Measurements from ENCODE around the gene ACTR5. TPM values are rescaled to one million over a fixed set of nuclear protein-coding genes. Genes with fewer than 3 reads are reported as not detected.
A peak's percentile ranks its signal among the peaks of the same experiment; 100 is the strongest.

ACTR5 gene
- polyA plus RNA-seq, 4 donors: 4.7 to 7.9 (median 6.8) TPM

GRCh38 chr20:38715646-38716045 lies 32.6 kb upstream of the ACTR5 start:
- no peaks in the 10 kb centered on the region for H3K9me3 ChIP-seq (ENCODE audit: control insufficient read depth in 2 of 2, insufficient read depth in 1 of 2, low read depth in 1 of 2, low read length in 1 of 2)
- DNase-seq (no peak), FAIRE-seq (no peak)
- no peaks in the 10 kb centered on the region for H3K4me1 ChIP-seq (ENCODE audit: control insufficient read depth in 3 of 3, insufficient read depth in 2 of 3, low read depth in 1 of 3, low read length in 2 of 3)
- H3K36me3 ChIP-seq (ENCODE audit: control insufficient read depth in 3 of 3, insufficient read depth in 2 of 3, low read depth in 1 of 3, low read length in 3 of 3): no peaks in the 10 kb centered on the region
- H3K27me3 ChIP-seq (ENCODE audit: control insufficient read depth in 3 of 3, insufficient read depth in 3 of 3, low read length in 3 of 3): peaks cover 3 to 37% (median 24%) of the 10 kb centered on the region in 3 donors
- no peak overlapping the region for H3K4me3 ChIP-seq (ENCODE audit: low read depth in 1 of 3, low read length in 3 of 3)
- no peak overlapping the region for H3K27ac ChIP-seq (ENCODE audit: low read depth in 1 of 3, low read length in 2 of 3)
- WGBS, 3 donors: 22 to 33% (median 26%) methylated on average over 10 of the region's 10 CpGs

GRCh38 chr20:38722683-38723016 lies 25.6 kb upstream of the ACTR5 start:
- 2 to 6% (median 4%) methylated on average over 7 of the region's 7 CpGs for WGBS, 3 donors
- no peak overlapping the region for H3K4me3 ChIP-seq (ENCODE audit: low read depth in 1 of 3, low read length in 3 of 3)
- H3K4me1 ChIP-seq (ENCODE audit: control insufficient read depth in 3 of 3, insufficient read depth in 2 of 3, low read depth in 1 of 3, low read length in 2 of 3): peaks cover 0 to 3% (median 0%) of the 10 kb centered on the region in 3 donors
- H3K36me3 ChIP-seq (ENCODE audit: control insufficient read depth in 3 of 3, insufficient read depth in 2 of 3, low read depth in 1 of 3, low read length in 3 of 3): no peaks in the 10 kb centered on the region
- DNase-seq (no peak), FAIRE-seq (no peak)
- peaks cover 38 to 90% (median 67%) of the 10 kb centered on the region in 3 donors for H3K27me3 ChIP-seq (ENCODE audit: control insufficient read depth in 3 of 3, insufficient read depth in 3 of 3, low read length in 3 of 3)
- H3K27ac ChIP-seq (ENCODE audit: low read depth in 1 of 3, low read length in 2 of 3): no peak overlapping the region
- no peaks in the 10 kb centered on the region for H3K9me3 ChIP-seq (ENCODE audit: control insufficient read depth in 2 of 2, insufficient read depth in 1 of 2, low read depth in 1 of 2, low read length in 1 of 2)

- no peaks in the 10 kb centered on the region for H3K36me3 ChIP-seq (ENCODE audit: control insufficient read depth in 3 of 3, insufficient read depth in 2 of 3, low read depth in 1 of 3, low read length in 3 of 3)
- H3K27me3 ChIP-seq (ENCODE audit: control insufficient read depth in 3 of 3, insufficient read depth in 3 of 3, low read length in 3 of 3): peaks cover 42 to 92% (median 72%) of the 10 kb centered on the region in 3 donors
- 3 to 9% (median 8%) methylated on average over 55 to 56 of the region's 56 CpGs for WGBS, 3 donors
- FAIRE-seq: no peak
- H3K4me3 ChIP-seq (ENCODE audit: low read depth in 1 of 3, low read length in 3 of 3): no peak overlapping the region
- H3K4me1 ChIP-seq (ENCODE audit: control insufficient read depth in 3 of 3, insufficient read depth in 2 of 3, low read depth in 1 of 3, low read length in 2 of 3): peaks cover 0 to 3% (median 0%) of the 10 kb centered on the region in 3 donors
- no peaks in the 10 kb centered on the region for H3K9me3 ChIP-seq (ENCODE audit: control insufficient read depth in 2 of 2, insufficient read depth in 1 of 2, low read depth in 1 of 2, low read length in 1 of 2)
- no peak overlapping the region for H3K27ac ChIP-seq (ENCODE audit: low read depth in 1 of 3, low read length in 2 of 3)
- DNase-seq: peak in 1 of 2 donors; percentile 5
Measured at GRCh38 chr20:38723017-38723847, 25.0 kb upstream of the ACTR5 start.

GRCh38 chr20:38723848-38724625 lies 24.2 kb upstream of the ACTR5 start, which contains the start of gene SLC32A1:
SLC32A1 (plus strand) TSS chr20:38724486; CDS start chr20:38724725, 239 bp downstream.
- Histone ChIP-seq H3K4me1 (ENCODE audit: control insufficient read depth in 3 of 3, insufficient read depth in 2 of 3, low read depth in 1 of 3, low read length in 2 of 3) (peaks cover 0 to 3% (median 0%) of the 10 kb centered on the region in 3 donors), H3K9me3 (ENCODE audit: control insufficient read depth in 2 of 2, insufficient read depth in 1 of 2, low read depth in 1 of 2, low read length in 1 of 2) (no peaks in the 10 kb centered on the region), H3K27ac (ENCODE audit: low read depth in 1 of 3, low read length in 2 of 3) (no peak within 1 kb of the TSS), H3K4me3 (ENCODE audit: low read depth in 1 of 3, low read length in 3 of 3) (no peak within 1 kb of the TSS), H3K27me3 (ENCODE audit: control insufficient read depth in 3 of 3, insufficient read depth in 3 of 3, low read length in 3 of 3) (peaks cover 45 to 96% (median 74%) of the 10 kb centered on the region in 3 donors), H3K36me3 (ENCODE audit: control insufficient read depth in 3 of 3, insufficient read depth in 2 of 3, low read depth in 1 of 3, low read length in 3 of 3) (no peaks in the 10 kb centered on the region)
- DNase-seq: peak in 1 of 2 donors; percentile 16
- no peak for FAIRE-seq
- 2 to 12% (median 5%) methylated on average over 59 to 75 of the region's 76 CpGs for WGBS, 3 donors

- Histone ChIP-seq H3K27me3 (ENCODE audit: control insufficient read depth in 3 of 3, insufficient read depth in 3 of 3, low read length in 3 of 3) (peaks cover 45 to 98% (median 74%) of the 10 kb centered on the region in 3 donors), H3K4me1 (ENCODE audit: control insufficient read depth in 3 of 3, insufficient read depth in 2 of 3, low read depth in 1 of 3, low read length in 2 of 3) (peaks cover 0 to 3% (median 0%) of the 10 kb centered on the region in 3 donors), H3K36me3 (ENCODE audit: control insufficient read depth in 3 of 3, insufficient read depth in 2 of 3, low read depth in 1 of 3, low read length in 3 of 3) (no peaks in the 10 kb centered on the region), H3K4me3 (ENCODE audit: low read depth in 1 of 3, low read length in 3 of 3) (no peak overlapping the region), H3K27ac (ENCODE audit: low read depth in 1 of 3, low read length in 2 of 3) (no peak overlapping the region), H3K9me3 (ENCODE audit: control insufficient read depth in 2 of 2, insufficient read depth in 1 of 2, low read depth in 1 of 2, low read length in 1 of 2) (no peaks in the 10 kb centered on the region)
- FAIRE-seq: no peak
- WGBS, 3 donors: 4 to 11% (median 8%) methylated on average over 41 to 46 of the region's 46 CpGs
- no peak for DNase-seq
Measured at GRCh38 chr20:38724626-38725147, 23.6 kb upstream of the ACTR5 start.

GRCh38 chr20:38725148-38725901 lies 22.9 kb upstream of the ACTR5 start:
- Histone ChIP-seq H3K9me3 (ENCODE audit: control insufficient read depth in 2 of 2, insufficient read depth in 1 of 2, low read depth in 1 of 2, low read length in 1 of 2) (no peaks in the 10 kb centered on the region), H3K27me3 (ENCODE audit: control insufficient read depth in 3 of 3, insufficient read depth in 3 of 3, low read length in 3 of 3) (peaks cover 42 to 98% (median 74%) of the 10 kb centered on the region in 3 donors), H3K27ac (ENCODE audit: low read depth in 1 of 3, low read length in 2 of 3) (no peak overlapping the region), H3K36me3 (ENCODE audit: control insufficient read depth in 3 of 3, insufficient read depth in 2 of 3, low read depth in 1 of 3, low read length in 3 of 3) (no peaks in the 10 kb centered on the region), H3K4me1 (ENCODE audit: control insufficient read depth in 3 of 3, insufficient read depth in 2 of 3, low read depth in 1 of 3, low read length in 2 of 3) (peaks cover 0 to 3% (median 0%) of the 10 kb centered on the region in 3 donors), H3K4me3 (ENCODE audit: low read depth in 1 of 3, low read length in 3 of 3) (no peak overlapping the region)
- FAIRE-seq: no peak
- DNase-seq: peak in 1 of 2 donors; percentile 5
- 4 to 7% (median 5%) methylated on average over 30 to 35 of the region's 35 CpGs for WGBS, 3 donors

- no peaks in the 10 kb centered on the region for H3K36me3 ChIP-seq (ENCODE audit: control insufficient read depth in 3 of 3, insufficient read depth in 2 of 3, low read depth in 1 of 3, low read length in 3 of 3)
- 8 to 20% (median 18%) methylated on average over 49 to 53 of the region's 53 CpGs for WGBS, 3 donors
- H3K27me3 ChIP-seq (ENCODE audit: control insufficient read depth in 3 of 3, insufficient read depth in 3 of 3, low read length in 3 of 3): peaks cover 42 to 98% (median 75%) of the 10 kb centered on the region in 3 donors
- H3K9me3 ChIP-seq (ENCODE audit: control insufficient read depth in 2 of 2, insufficient read depth in 1 of 2, low read depth in 1 of 2, low read length in 1 of 2): no peaks in the 10 kb centered on the region
- no peak overlapping the region for H3K4me3 ChIP-seq (ENCODE audit: low read depth in 1 of 3, low read length in 3 of 3)
- H3K4me1 ChIP-seq (ENCODE audit: control insufficient read depth in 3 of 3, insufficient read depth in 2 of 3, low read depth in 1 of 3, low read length in 2 of 3): peaks cover 0 to 3% (median 0%) of the 10 kb centered on the region in 3 donors
- H3K27ac ChIP-seq (ENCODE audit: low read depth in 1 of 3, low read length in 2 of 3): no peak overlapping the region
- FAIRE-seq: no peak
- peak in 1 of 2 donors; percentile 26 for DNase-seq
Measured at GRCh38 chr20:38725931-38726803, 22.1 kb upstream of the ACTR5 start.

Data from small intestine (tissue), 7 donors.